HEK293 (cell line): ENCODE measurements around the gene ADPGK.
"Not testable (repeated sequence)": the region's sequence is repeated elsewhere in the genome, so short reads cannot be mapped to it uniquely, and the experiment has no call there.

Source experiments
- CTCF ChIA-PET: fragments of 350-600 bp; formaldehyde crosslinking; extraction: SDS; loops from one replicate; lab custom pipeline; 2021; ENCODE audit warnings: antibody characterized with exemption; lab: Yijun Ruan, JAX
- POLR2A ChIA-PET: fragments of 300-600 bp; formaldehyde crosslinking; extraction: SDS; loops from one replicate; lab custom pipeline; 2020; ENCODE audit warnings: antibody characterized with exemption, inconsistent platforms; lab: Yijun Ruan, JAX
- H3K27ac ChIP-seq: fragments of 200-500 bp; sonication (Bioruptor generic); 2 replicates; pipeline ENCODE4 v1.5.1; 2014; ENCODE audit warnings: low read depth, low read length, control low read depth, inconsistent platforms; ENCODE audit errors: extremely low read depth
- H3K36me3 ChIP-seq, 2 experiments: fragments of 200-500 bp in 1 of 2; sonication (Bioruptor generic) in 1 of 2; 1 replicate in 1 of 2; 2 replicates in 1 of 2; pipeline ENCODE4 v1.5.1; 2014 to 2017; ENCODE audit warnings: inconsistent platforms in 2 of 2, low read length in 2 of 2; ENCODE audit not compliant: control insufficient read depth in 2 of 2, insufficient read depth in 1 of 2
- H3K4me1 ChIP-seq: fragments of 200-500 bp; sonication (Bioruptor generic); 2 replicates; pipeline ENCODE4 v1.5.1; 2014; ENCODE audit warnings: mild to moderate bottlenecking, low read length, inconsistent platforms; ENCODE audit not compliant: control insufficient read depth, insufficient read depth
- H3K4me3 ChIP-seq: 2 replicates; pipeline ENCODE4 v1.5.1; 2011; ENCODE audit warnings: low read depth, mild to moderate bottlenecking, control low read depth, low read length, moderate library complexity
- H3K9me3 ChIP-seq: fragments of 200-500 bp; sonication (Bioruptor generic); 2 replicates; pipeline ENCODE4 v1.5.1; 2014; ENCODE audit warnings: low read depth, low read length, inconsistent platforms; ENCODE audit not compliant: control insufficient read depth, insufficient read depth
- HOXA7 ChIP-seq: sonication (generic); formaldehyde crosslinking; IDR thresholded peaks from 2 replicates; pipeline ENCODE4 v1.8.1; 2022; ENCODE audit warnings: missing genetic modification reagents, borderline replicate concordance
- KLF9 ChIP-seq: fragments of 450-650 bp; formaldehyde crosslinking; IDR thresholded peaks from 2 replicates; pipeline ENCODE4 v1.5.1; 2016; ENCODE audit warnings: missing biosample characterization, missing genetic modification characterization, low read depth
- MEIS1 ChIP-seq: sonication (generic); formaldehyde crosslinking; IDR thresholded peaks from 2 replicates; pipeline ENCODE4 v1.8.1; 2022; ENCODE audit warnings: missing genetic modification reagents, mild to moderate bottlenecking, borderline replicate concordance
- MZF1 ChIP-seq: fragments of 450-650 bp; formaldehyde crosslinking; IDR thresholded peaks from 2 replicates; pipeline ENCODE4 v1.5.1; 2017; ENCODE audit warnings: missing biosample characterization, missing genetic modification characterization, borderline replicate concordance
- TRIM28 ChIP-seq: IDR thresholded peaks from 2 replicates; pipeline ENCODE4 v1.6.1; 2011; ENCODE audit warnings: low read length, control low read depth, borderline replicate concordance
- ZBTB48 ChIP-seq: fragments of 450-650 bp; formaldehyde crosslinking; IDR thresholded peaks from 2 replicates; pipeline ENCODE4 v1.5.1; 2016; ENCODE audit warnings: missing biosample characterization, missing genetic modification characterization
- ZFP41 ChIP-seq: fragments of 450-650 bp; formaldehyde crosslinking; IDR thresholded peaks from 2 replicates; pipeline ENCODE4 v1.5.1; 2016; ENCODE audit warnings: missing biosample characterization, missing genetic modification characterization, borderline replicate concordance
- ZNF16 ChIP-seq: fragments of 450-650 bp; formaldehyde crosslinking; IDR thresholded peaks from 2 replicates; pipeline ENCODE4 v1.5.1; 2016; ENCODE audit warnings: low read depth, missing biosample characterization, missing genetic modification characterization
- ZNF404 ChIP-seq: fragments of 450-650 bp; formaldehyde crosslinking; IDR thresholded peaks from 2 replicates; pipeline ENCODE4 v1.5.1; 2017; ENCODE audit warnings: missing biosample characterization, missing genetic modification characterization
- ZNF473 ChIP-seq: fragments of 450-650 bp; formaldehyde crosslinking; IDR thresholded peaks from 2 replicates; pipeline ENCODE4 v1.5.1; 2017; ENCODE audit warnings: missing biosample characterization, missing genetic modification characterization
- ZNF555 ChIP-seq: fragments of 450-650 bp; formaldehyde crosslinking; conservative IDR thresholded peaks from 2 replicates; pipeline ENCODE4 v1.5.1; 2017; ENCODE audit warnings: missing biosample characterization, mild to moderate bottlenecking, missing genetic modification characterization, inconsistent platforms
- ZNF600 ChIP-seq: fragments of 450-650 bp; formaldehyde crosslinking; IDR thresholded peaks from 2 replicates; pipeline ENCODE4 v1.5.1; 2016; ENCODE audit warnings: missing biosample characterization, missing genetic modification characterization
- ZNF664 ChIP-seq: fragments of 450-650 bp; formaldehyde crosslinking; IDR thresholded peaks from 2 replicates; pipeline ENCODE4 v1.5.1; 2016; ENCODE audit warnings: missing biosample characterization, missing genetic modification characterization
- ZNF830 ChIP-seq: fragments of 450-650 bp; IDR thresholded peaks from 2 replicates; pipeline ENCODE4 v1.5.0; 2018; ENCODE audit warnings: missing biosample characterization, missing genetic modification characterization, low read depth, mild to moderate bottlenecking, moderate library complexity
- TF ChIP-seq, protein P1 (sequence below): fragments of 450-650 bp; IDR thresholded peaks from 2 replicates; pipeline ENCODE4 v1.5.1; 2018; ENCODE audit warnings: missing biosample characterization, missing genetic modification characterization
- TF ChIP-seq, protein P2 (sequence below): fragments of 450-650 bp; formaldehyde crosslinking; IDR thresholded peaks from 2 replicates; pipeline ENCODE4 v1.5.1; 2016; ENCODE audit warnings: missing biosample characterization, missing genetic modification characterization, borderline replicate concordance
- TF ChIP-seq, protein P3 (sequence below): sonication (generic); formaldehyde crosslinking; IDR thresholded peaks from 2 replicates; pipeline ENCODE4 v1.8.1; 2022; ENCODE audit warnings: mild to moderate bottlenecking, moderate library complexity, missing genetic modification reagents
- TF ChIP-seq, protein P4 (sequence below): fragments of 450-650 bp; formaldehyde crosslinking; IDR thresholded peaks from 2 replicates; pipeline ENCODE4 v1.5.1; 2016; ENCODE audit warnings: missing biosample characterization, missing genetic modification characterization
- TF ChIP-seq, protein P5 (sequence below): fragments of 450-650 bp; IDR thresholded peaks from 2 replicates; pipeline ENCODE4 v1.5.1; 2018; ENCODE audit warnings: missing biosample characterization, mild to moderate bottlenecking, missing genetic modification characterization
- TF ChIP-seq, protein P6 (sequence below): fragments of 450-650 bp; formaldehyde crosslinking; IDR thresholded peaks from 2 replicates; pipeline ENCODE4 v1.5.1; 2017; ENCODE audit warnings: missing biosample characterization, missing genetic modification characterization
- TF ChIP-seq, protein P7 (sequence below): fragments of 450-650 bp; formaldehyde crosslinking; IDR thresholded peaks from 2 replicates; pipeline ENCODE4 v1.5.1; 2017; ENCODE audit warnings: missing biosample characterization, missing genetic modification characterization

ADPGK gene

DNA sequence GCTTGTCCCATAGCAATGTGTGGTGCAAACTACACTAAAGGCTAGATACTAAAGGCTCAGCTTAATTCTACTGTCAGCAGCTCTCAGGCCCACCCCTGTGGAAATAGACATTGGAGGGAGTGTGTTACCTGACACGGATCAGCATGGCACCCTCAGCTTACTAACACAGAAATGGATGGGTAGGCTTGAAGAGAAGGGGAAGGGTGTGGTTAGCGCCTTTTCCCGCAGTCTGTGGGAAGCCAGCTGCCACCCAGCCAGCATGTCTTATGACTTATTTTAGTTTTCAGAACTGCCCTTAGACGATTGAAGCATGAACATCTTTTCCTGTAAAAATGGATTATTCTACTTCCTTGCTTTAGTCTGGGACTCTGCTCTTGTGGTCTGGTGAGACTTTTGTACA, 25.8 kb upstream of the ADPGK start:
- TF ChIP-seq, protein P1, sequence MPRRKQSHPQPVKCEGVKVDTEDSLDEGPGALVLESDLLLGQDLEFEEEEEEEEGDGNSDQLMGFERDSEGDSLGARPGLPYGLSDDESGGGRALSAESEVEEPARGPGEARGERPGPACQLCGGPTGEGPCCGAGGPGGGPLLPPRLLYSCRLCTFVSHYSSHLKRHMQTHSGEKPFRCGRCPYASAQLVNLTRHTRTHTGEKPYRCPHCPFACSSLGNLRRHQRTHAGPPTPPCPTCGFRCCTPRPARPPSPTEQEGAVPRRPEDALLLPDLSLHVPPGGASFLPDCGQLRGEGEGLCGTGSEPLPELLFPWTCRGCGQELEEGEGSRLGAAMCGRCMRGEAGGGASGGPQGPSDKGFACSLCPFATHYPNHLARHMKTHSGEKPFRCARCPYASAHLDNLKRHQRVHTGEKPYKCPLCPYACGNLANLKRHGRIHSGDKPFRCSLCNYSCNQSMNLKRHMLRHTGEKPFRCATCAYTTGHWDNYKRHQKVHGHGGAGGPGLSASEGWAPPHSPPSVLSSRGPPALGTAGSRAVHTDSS: no peak
- TF ChIP-seq, protein P2, sequence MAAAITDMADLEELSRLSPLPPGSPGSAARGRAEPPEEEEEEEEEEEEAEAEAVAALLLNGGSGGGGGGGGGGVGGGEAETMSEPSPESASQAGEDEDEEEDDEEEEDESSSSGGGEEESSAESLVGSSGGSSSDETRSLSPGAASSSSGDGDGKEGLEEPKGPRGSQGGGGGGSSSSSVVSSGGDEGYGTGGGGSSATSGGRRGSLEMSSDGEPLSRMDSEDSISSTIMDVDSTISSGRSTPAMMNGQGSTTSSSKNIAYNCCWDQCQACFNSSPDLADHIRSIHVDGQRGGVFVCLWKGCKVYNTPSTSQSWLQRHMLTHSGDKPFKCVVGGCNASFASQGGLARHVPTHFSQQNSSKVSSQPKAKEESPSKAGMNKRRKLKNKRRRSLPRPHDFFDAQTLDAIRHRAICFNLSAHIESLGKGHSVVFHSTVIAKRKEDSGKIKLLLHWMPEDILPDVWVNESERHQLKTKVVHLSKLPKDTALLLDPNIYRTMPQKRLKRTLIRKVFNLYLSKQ (tag by site-specific recombination): no peak
- no peak for TF ChIP-seq HOXA7 (CRISPR knock-in tag)
- TF ChIP-seq ZNF830 (tag by site-specific recombination): no peak
- no peak for TF ChIP-seq MEIS1
- no peak for TF ChIP-seq ZBTB48 (tag by site-specific recombination)
- TF ChIP-seq ZNF404 (tag by site-specific recombination): no peak
- TF ChIP-seq MZF1 (tag by site-specific recombination): no peak
- TF ChIP-seq ZNF664 (tag by site-specific recombination): no peak
- TF ChIP-seq, protein P3, sequence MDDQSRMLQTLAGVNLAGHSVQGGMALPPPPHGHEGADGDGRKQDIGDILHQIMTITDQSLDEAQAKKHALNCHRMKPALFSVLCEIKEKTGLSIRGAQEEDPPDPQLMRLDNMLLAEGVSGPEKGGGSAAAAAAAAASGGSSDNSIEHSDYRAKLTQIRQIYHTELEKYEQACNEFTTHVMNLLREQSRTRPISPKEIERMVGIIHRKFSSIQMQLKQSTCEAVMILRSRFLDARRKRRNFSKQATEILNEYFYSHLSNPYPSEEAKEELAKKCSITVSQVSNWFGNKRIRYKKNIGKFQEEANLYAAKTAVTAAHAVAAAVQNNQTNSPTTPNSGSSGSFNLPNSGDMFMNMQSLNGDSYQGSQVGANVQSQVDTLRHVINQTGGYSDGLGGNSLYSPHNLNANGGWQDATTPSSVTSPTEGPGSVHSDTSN (CRISPR knock-in tag): no peak
- no peak for TF ChIP-seq TRIM28
- no peak for TF ChIP-seq ZFP41 (tag by site-specific recombination)
- no peak for TF ChIP-seq ZNF555 (tag by site-specific recombination)
- TF ChIP-seq ZNF16 (tag by site-specific recombination): no peak
- TF ChIP-seq, protein P4, sequence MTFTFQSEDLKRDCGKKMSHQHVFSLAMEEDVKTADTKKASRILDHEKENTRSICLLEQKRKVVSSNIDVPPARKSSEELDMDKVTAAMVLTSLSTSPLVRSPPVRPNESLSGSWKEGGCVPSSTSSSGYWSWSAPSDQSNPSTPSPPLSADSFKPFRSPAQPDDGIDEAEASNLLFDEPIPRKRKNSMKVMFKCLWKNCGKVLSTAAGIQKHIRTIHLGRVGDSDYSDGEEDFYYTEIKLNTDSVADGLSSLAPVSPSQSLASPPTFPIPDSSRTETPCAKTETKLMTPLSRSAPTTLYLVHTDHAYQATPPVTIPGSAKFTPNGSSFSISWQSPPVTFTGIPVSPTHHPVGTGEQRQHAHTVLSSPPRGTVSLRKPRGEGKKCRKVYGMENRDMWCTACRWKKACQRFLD: no peak
- TF ChIP-seq ZNF600 (tag by site-specific recombination): no peak

DNA sequence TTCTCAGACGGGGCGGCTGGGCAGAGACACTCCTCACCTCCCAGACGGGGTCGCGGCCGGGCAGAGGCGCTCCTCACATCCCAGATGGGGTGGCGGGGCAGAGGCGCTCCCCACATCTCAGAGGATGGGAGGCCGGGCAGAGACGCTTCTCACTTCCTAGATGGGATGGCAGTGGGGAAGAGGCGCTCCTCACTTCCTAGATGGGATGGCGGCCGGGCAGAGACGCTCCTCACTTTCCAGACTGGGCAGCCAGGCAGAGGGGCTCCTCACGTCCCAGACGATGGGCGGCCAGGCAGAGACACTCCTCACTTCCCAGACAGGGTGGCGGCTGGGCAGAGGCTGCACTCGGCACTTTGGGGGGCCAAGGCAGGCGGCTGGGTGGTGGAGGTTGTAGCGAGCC, 23.8 kb upstream of the ADPGK start:
- H3K4me1 ChIP-seq, POLR2A ChIA-PET, H3K36me3 ChIP-seq, CTCF ChIA-PET, H3K9me3 ChIP-seq, H3K4me3 ChIP-seq, H3K27ac ChIP-seq: not testable (repeated sequence)

More for the DNA sequence above, 25.8 kb upstream of the ADPGK start:
- H3K9me3 ChIP-seq: no peaks in the 10 kb centered on the region
- no peaks in the 10 kb centered on the region for H3K4me1 ChIP-seq
- no peak overlapping the region for H3K4me3 ChIP-seq
- POLR2A ChIA-PET: interaction anchor here (1.3 kb wide), 1 partner anchor 9 kb away, joined by 4 read pairs; no protein-coding TSS in a partner anchor
- CTCF ChIA-PET: interaction anchor here (0.7 kb wide), 1 partner anchor 15 kb away, joined by 3 read pairs; no protein-coding TSS in a partner anchor
- no peak overlapping the region for H3K27ac ChIP-seq
- no peaks in the 10 kb centered on the region for H3K36me3 ChIP-seq

DNA sequence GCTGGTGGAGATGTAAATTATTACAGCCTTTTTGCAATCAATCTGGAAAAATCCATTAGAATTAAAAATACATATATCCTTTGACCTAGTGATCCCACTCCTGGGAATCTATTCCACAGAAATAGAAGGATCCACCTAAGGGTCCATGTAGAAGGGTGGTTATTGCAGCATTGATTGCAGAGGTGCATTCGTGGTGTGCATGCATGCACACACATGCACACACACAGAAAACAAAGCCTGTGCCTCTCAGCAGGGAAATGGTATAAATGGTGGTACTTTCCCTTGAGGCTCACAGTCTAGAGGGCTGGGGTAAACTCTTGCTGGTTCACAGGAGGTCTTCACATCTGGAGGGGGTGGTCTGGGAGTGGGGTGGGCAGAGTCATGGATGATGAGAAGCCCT, 19.4 kb upstream of the ADPGK start:
- Histone ChIP-seq H3K27ac (no peak overlapping the region), H3K4me1 (no peaks in the 10 kb centered on the region; the same call in 1 of the 2 replicates), H3K4me3 (no peak overlapping the region), H3K36me3 (no peaks in the 10 kb centered on the region), H3K9me3 (no peaks in the 10 kb centered on the region)
- TF ChIP-seq ZNF473 (tag by site-specific recombination) (no peak), KLF9 (no peak), MZF1 (tag by site-specific recombination) (no peak)
- TF ChIP-seq, protein P5, sequence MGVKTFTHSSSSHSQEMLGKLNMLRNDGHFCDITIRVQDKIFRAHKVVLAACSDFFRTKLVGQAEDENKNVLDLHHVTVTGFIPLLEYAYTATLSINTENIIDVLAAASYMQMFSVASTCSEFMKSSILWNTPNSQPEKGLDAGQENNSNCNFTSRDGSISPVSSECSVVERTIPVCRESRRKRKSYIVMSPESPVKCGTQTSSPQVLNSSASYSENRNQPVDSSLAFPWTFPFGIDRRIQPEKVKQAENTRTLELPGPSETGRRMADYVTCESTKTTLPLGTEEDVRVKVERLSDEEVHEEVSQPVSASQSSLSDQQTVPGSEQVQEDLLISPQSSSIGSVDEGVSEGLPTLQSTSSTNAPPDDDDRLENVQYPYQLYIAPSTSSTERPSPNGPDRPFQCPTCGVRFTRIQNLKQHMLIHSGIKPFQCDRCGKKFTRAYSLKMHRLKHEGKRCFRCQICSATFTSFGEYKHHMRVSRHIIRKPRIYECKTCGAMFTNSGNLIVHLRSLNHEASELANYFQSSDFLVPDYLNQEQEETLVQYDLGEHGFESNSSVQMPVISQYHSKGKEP (tag by site-specific recombination): peak; percentile 60; the same call in 1 of the 2 replicates
- TF ChIP-seq, protein P6, sequence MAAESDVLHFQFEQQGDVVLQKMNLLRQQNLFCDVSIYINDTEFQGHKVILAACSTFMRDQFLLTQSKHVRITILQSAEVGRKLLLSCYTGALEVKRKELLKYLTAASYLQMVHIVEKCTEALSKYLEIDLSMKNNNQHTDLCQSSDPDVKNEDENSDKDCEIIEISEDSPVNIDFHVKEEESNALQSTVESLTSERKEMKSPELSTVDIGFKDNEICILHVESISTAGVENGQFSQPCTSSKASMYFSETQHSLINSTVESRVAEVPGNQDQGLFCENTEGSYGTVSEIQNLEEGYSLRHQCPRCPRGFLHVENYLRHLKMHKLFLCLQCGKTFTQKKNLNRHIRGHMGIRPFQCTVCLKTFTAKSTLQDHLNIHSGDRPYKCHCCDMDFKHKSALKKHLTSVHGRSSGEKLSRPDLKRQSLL: no peak
- TF ChIP-seq, protein P7, sequence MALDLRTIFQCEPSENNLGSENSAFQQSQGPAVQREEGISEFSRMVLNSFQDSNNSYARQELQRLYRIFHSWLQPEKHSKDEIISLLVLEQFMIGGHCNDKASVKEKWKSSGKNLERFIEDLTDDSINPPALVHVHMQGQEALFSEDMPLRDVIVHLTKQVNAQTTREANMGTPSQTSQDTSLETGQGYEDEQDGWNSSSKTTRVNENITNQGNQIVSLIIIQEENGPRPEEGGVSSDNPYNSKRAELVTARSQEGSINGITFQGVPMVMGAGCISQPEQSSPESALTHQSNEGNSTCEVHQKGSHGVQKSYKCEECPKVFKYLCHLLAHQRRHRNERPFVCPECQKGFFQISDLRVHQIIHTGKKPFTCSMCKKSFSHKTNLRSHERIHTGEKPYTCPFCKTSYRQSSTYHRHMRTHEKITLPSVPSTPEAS: peak; percentile 71
- CTCF ChIA-PET: interaction anchor here (1.0 kb wide), 1 partner anchor 463 kb away, joined by 3 read pairs; no protein-coding TSS in a partner anchor
- POLR2A ChIA-PET: no interaction called here
